GM12872 (cell line): Measurements from ENCODE around the gene SORCS2.

Source experiments
- TF ChIP-seq, protein P1 (sequence below): IDR thresholded peaks from 3 replicates; pipeline ENCODE4 v1.5.1; 2011; ENCODE audit warnings: low read depth, mild to moderate bottlenecking, low read length, moderate library complexity; ENCODE audit not compliant: insufficient read depth

The SORCS2 gene

GRCh38 chr4:7557456-7557855 lies 365.1 kb downstream of the SORCS2 start:
- TF ChIP-seq, protein P1, sequence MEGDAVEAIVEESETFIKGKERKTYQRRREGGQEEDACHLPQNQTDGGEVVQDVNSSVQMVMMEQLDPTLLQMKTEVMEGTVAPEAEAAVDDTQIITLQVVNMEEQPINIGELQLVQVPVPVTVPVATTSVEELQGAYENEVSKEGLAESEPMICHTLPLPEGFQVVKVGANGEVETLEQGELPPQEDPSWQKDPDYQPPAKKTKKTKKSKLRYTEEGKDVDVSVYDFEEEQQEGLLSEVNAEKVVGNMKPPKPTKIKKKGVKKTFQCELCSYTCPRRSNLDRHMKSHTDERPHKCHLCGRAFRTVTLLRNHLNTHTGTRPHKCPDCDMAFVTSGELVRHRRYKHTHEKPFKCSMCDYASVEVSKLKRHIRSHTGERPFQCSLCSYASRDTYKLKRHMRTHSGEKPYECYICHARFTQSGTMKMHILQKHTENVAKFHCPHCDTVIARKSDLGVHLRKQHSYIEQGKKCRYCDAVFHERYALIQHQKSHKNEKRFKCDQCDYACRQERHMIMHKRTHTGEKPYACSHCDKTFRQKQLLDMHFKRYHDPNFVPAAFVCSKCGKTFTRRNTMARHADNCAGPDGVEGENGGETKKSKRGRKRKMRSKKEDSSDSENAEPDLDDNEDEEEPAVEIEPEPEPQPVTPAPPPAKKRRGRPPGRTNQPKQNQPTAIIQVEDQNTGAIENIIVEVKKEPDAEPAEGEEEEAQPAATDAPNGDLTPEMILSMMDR, result no peak

- TF ChIP-seq, protein P1, result no peak
Observed at GRCh38 chr4:7558436-7558835, 366.1 kb downstream of the SORCS2 start.

DNA sequence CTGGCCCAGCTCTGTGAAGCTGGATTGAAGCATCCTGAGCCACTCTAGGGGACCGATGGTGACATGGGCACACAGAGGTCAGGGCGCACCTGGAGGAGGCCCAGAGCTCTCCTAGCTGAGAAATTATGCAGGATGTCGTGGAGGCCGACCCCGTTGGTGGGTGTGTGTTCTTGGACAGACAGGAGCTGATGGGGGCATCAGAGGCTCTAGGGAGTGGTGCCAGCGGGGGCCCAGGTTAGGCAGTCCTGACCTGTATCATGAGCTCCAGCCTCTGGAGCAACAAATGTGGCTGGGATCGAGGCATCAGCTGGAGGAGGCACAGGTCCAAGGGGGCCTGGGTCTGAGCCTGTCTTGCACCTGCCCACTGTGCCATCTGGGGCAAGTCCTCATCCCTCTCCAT lies 367.0 kb downstream of the SORCS2 start:
- TF ChIP-seq, protein P1, result no peak

DNA sequence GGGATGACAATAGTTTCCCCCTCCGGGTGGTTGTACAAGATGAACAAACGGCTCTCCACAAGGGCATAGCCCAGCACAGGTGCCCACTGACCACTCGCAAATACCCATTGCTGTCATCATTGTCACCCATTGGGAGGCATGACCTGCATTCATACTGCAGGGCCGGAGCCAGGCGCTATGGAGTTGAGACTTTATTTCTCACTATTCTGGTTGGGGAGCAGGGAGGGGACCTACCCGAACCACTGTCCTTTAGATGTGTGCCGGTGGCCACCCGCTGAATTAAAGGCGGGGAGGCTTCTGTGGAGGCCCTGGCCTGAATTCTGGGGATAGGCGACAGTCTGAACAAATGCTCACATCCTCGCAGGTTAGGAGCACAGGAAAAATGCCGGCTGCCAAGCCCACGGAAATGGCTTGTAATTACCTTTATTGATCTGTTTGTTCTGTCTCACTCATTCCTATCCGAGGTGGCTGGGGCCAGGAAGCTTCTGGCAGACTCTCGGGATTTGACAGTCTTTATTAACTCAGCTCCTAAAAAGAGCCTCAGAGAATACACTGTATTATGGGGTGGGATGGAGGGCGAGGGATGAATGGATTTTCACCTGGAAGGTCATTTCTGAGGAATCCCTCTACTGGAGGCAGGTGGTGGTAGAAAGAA lies 367.5 kb downstream of the SORCS2 start:
- TF ChIP-seq, protein P1, result no peak

DNA sequence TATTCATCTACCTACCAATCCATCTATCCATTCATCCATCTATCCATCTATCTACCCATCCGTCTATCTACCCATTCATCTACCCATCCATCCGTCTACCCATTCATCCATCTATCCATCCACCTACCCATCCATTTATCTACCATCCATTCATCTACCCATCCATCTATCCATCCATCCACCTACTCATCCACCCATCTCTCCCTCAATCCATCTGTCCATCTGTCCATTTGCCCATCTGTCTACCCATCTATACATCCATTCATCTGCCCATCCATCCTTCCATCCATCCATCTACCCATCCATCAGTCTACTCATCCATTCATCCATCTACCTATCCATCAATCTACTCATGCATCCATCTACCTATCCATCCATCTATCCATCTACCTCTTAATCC lies 369.2 kb downstream of the SORCS2 start:
- TF ChIP-seq, protein P1, result no peak

DNA sequence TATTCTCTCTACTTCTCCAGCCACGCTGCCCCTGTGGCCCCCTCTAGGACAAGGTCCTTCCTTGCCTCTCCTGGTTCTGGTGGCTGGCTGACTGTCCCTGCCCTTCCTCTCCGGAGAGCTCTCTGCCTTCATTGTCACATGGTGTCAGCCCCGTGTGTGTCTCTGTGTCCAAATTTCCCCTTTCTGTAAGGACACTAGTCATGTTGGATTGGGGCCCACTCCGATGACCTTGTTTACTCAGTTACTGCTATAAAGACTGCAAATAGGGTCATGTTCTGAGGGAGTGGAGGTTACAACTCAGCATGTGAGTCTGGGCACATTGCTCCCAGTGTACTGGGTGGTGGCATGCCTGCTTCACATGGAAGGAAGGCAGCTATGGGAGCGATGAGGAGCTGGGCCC lies 371.9 kb downstream of the SORCS2 start:
- TF ChIP-seq, protein P1, result no peak

DNA sequence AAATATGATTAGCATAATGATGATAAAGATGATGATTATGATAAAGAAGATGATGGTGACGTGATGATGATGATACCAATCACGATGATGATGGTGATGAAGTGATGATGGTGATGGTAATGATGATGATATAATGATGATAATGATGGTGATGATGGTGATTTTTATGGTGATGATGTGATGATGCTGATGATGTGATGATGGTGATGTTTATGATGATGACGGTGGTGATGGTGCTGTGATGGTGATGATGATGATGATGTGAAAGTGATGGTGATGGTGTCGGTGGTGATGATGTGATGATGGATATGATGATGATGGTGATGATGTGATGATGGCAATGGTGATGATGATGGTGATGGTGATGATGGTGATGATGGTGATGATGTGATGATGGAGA lies 373.1 kb downstream of the SORCS2 start:
- TF ChIP-seq, protein P1, result no peak
